HEK293 (cell line): ENCODE data around the gene BORCS5.

ENCODE experiments used
- ELK4 ChIP-seq: IDR thresholded peaks from 2 replicates; pipeline ENCODE4 v1.6.1; 2011; ENCODE audit warnings: mild to moderate bottlenecking, low read depth, low read length, borderline replicate concordance
- FEZF1 ChIP-seq: fragments of 450-650 bp; formaldehyde crosslinking; IDR thresholded peaks from 2 replicates; pipeline ENCODE4 v1.5.1; 2016; ENCODE audit warnings: missing biosample characterization, missing genetic modification characterization
- KLF8 ChIP-seq: fragments of 450-650 bp; formaldehyde crosslinking; IDR thresholded peaks from 2 replicates; pipeline ENCODE4 v1.5.1; 2016; ENCODE audit warnings: missing biosample characterization, missing genetic modification characterization
- PRDM2 ChIP-seq: fragments of 450-650 bp; formaldehyde crosslinking; IDR thresholded peaks from 2 replicates; pipeline ENCODE4 v1.5.1; 2016; ENCODE audit warnings: missing biosample characterization, missing genetic modification characterization, borderline replicate concordance
- ZIC2 ChIP-seq: fragments of 450-650 bp; formaldehyde crosslinking; IDR thresholded peaks from 2 replicates; pipeline ENCODE4 v1.5.1; 2016; ENCODE audit warnings: missing biosample characterization, missing genetic modification characterization
- ZNF211 ChIP-seq: fragments of 450-650 bp; formaldehyde crosslinking; IDR thresholded peaks from 2 replicates; pipeline ENCODE4 v1.5.1; 2016; ENCODE audit warnings: low read depth, missing biosample characterization, missing genetic modification characterization
- ZNF266 ChIP-seq: fragments of 450-650 bp; formaldehyde crosslinking; IDR thresholded peaks from 2 replicates; pipeline ENCODE4 v1.5.1; 2016; ENCODE audit warnings: missing biosample characterization, missing genetic modification characterization, low read depth
- ZNF335 ChIP-seq: fragments of 450-650 bp; formaldehyde crosslinking; conservative IDR thresholded peaks from 2 replicates; pipeline ENCODE4 v1.5.1; 2016; ENCODE audit warnings: missing biosample characterization, missing genetic modification characterization
- ZNF37A ChIP-seq: fragments of 450-650 bp; IDR thresholded peaks from 2 replicates; pipeline ENCODE4 v1.5.1; 2018; ENCODE audit warnings: missing biosample characterization, missing genetic modification characterization
- ZNF48 ChIP-seq: fragments of 450-650 bp; formaldehyde crosslinking; IDR thresholded peaks from 2 replicates; pipeline ENCODE4 v1.5.1; 2016; ENCODE audit warnings: missing biosample characterization, missing genetic modification characterization
- ZNF488 ChIP-seq: fragments of 450-650 bp; formaldehyde crosslinking; IDR thresholded peaks from 2 replicates; pipeline ENCODE4 v1.5.1; 2016; ENCODE audit warnings: missing biosample characterization, missing genetic modification characterization
- ZNF830 ChIP-seq: fragments of 450-650 bp; IDR thresholded peaks from 2 replicates; pipeline ENCODE4 v1.5.0; 2018; ENCODE audit warnings: missing biosample characterization, missing genetic modification characterization, low read depth, mild to moderate bottlenecking, moderate library complexity
- TF ChIP-seq, protein P1 (sequence below): fragments of 450-650 bp; formaldehyde crosslinking; IDR thresholded peaks from 2 replicates; pipeline ENCODE4 v1.5.0; 2017; ENCODE audit warnings: missing biosample characterization, missing genetic modification characterization, borderline replicate concordance
- TF ChIP-seq, protein P2 (sequence below): fragments of 450-650 bp; formaldehyde crosslinking; IDR thresholded peaks from 2 replicates; pipeline ENCODE4 v1.5.1; 2017; ENCODE audit warnings: missing biosample characterization, missing genetic modification characterization
- TF ChIP-seq, protein P3 (sequence below): fragments of 450-650 bp; formaldehyde crosslinking; IDR thresholded peaks from 2 replicates; pipeline ENCODE4 v1.5.1; 2017; ENCODE audit warnings: missing biosample characterization, missing genetic modification characterization
- TF ChIP-seq, protein P4 (sequence below): fragments of 450-650 bp; formaldehyde crosslinking; IDR thresholded peaks from 2 replicates; pipeline ENCODE4 v1.5.1; 2016; ENCODE audit warnings: missing biosample characterization, missing genetic modification characterization
- TF ChIP-seq, protein P5 (sequence below): fragments of 450-650 bp; formaldehyde crosslinking; IDR thresholded peaks from 2 replicates; pipeline ENCODE4 v1.5.1; 2016; ENCODE audit warnings: missing biosample characterization, missing genetic modification characterization, low read depth
- TF ChIP-seq, protein P6 (sequence below): fragments of 450-650 bp; formaldehyde crosslinking; IDR thresholded peaks from 2 replicates; pipeline ENCODE4 v1.5.1; 2017; ENCODE audit warnings: missing biosample characterization, missing genetic modification characterization

BORCS5 gene

DNA sequence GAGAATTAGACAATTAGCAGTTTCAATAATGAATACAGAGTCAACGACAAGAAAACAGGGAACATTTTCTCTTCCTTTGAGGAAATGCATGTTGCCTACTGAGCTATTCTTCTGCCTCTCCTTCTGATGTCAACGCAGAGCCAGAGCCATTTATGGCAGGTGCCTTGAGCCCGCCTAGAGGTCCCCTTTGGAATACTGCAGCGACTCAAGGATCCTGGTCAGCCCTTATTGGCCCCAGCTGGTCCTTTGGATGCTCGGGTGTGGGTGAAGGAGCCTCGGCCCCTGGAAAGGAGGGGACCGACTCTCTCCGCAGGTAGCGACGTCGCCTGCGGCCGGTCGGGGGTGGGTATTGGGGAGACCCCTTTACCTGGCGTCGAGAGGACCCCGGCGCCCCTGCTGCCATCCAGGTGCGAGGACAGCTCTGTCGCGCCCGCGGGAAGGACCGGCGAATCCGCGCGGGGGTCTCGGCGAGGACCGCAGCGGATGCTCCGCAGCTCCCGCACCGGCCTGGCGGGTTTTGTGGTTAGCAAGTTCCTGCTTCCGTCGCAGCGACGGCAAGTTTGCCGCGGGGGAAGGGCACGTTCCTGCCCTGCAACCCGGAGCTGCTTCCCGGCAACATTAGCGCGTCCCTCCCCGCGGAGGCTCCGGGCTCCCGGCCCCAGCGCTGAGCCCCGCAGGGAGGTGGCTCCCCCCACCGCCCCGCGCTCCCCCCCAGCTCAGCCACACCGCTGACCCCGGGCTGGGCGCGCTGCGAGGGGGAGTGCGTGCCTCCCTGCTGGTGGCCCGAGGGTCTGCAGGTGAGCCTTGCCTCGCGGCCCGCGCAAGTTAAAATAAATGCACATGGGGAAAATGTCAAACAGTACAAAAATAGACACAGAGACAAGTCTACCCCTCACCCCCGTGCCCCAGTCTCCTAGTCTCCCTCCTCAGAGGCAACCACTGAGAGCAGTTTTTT lies 6.9 kb upstream of the BORCS5 start, which contains the start of gene MANSC1 (continued):
- TF ChIP-seq, protein P1, sequence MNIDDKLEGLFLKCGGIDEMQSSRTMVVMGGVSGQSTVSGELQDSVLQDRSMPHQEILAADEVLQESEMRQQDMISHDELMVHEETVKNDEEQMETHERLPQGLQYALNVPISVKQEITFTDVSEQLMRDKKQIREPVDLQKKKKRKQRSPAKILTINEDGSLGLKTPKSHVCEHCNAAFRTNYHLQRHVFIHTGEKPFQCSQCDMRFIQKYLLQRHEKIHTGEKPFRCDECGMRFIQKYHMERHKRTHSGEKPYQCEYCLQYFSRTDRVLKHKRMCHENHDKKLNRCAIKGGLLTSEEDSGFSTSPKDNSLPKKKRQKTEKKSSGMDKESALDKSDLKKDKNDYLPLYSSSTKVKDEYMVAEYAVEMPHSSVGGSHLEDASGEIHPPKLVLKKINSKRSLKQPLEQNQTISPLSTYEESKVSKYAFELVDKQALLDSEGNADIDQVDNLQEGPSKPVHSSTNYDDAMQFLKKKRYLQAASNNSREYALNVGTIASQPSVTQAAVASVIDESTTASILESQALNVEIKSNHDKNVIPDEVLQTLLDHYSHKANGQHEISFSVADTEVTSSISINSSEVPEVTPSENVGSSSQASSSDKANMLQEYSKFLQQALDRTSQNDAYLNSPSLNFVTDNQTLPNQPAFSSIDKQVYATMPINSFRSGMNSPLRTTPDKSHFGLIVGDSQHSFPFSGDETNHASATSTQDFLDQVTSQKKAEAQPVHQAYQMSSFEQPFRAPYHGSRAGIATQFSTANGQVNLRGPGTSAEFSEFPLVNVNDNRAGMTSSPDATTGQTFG (tag by site-specific recombination): no peak
- TF ChIP-seq ZNF266 (tag by site-specific recombination) (no peak), KLF8 (tag by site-specific recombination) (peak; percentile 70; the same call in 1 of the 2 replicates), ZNF830 (tag by site-specific recombination) (no peak), FEZF1 (tag by site-specific recombination) (no peak; the same call in 1 of the 2 replicates), ZNF488 (tag by site-specific recombination) (no peak), ZNF211 (tag by site-specific recombination) (no peak), ZNF48 (tag by site-specific recombination) (no peak), PRDM2 (tag by site-specific recombination) (no peak; the same call in 1 of the 2 replicates), ZIC2 (peak; percentile 85), ZNF335 (peak; percentile 97), ZNF37A (tag by site-specific recombination) (no peak), ELK4 (no peak)
- TF ChIP-seq, protein P2, sequence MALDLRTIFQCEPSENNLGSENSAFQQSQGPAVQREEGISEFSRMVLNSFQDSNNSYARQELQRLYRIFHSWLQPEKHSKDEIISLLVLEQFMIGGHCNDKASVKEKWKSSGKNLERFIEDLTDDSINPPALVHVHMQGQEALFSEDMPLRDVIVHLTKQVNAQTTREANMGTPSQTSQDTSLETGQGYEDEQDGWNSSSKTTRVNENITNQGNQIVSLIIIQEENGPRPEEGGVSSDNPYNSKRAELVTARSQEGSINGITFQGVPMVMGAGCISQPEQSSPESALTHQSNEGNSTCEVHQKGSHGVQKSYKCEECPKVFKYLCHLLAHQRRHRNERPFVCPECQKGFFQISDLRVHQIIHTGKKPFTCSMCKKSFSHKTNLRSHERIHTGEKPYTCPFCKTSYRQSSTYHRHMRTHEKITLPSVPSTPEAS (tag by site-specific recombination): no peak
- TF ChIP-seq, protein P3, sequence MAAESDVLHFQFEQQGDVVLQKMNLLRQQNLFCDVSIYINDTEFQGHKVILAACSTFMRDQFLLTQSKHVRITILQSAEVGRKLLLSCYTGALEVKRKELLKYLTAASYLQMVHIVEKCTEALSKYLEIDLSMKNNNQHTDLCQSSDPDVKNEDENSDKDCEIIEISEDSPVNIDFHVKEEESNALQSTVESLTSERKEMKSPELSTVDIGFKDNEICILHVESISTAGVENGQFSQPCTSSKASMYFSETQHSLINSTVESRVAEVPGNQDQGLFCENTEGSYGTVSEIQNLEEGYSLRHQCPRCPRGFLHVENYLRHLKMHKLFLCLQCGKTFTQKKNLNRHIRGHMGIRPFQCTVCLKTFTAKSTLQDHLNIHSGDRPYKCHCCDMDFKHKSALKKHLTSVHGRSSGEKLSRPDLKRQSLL (tag by site-specific recombination): peak; percentile 100
- TF ChIP-seq, protein P4, sequence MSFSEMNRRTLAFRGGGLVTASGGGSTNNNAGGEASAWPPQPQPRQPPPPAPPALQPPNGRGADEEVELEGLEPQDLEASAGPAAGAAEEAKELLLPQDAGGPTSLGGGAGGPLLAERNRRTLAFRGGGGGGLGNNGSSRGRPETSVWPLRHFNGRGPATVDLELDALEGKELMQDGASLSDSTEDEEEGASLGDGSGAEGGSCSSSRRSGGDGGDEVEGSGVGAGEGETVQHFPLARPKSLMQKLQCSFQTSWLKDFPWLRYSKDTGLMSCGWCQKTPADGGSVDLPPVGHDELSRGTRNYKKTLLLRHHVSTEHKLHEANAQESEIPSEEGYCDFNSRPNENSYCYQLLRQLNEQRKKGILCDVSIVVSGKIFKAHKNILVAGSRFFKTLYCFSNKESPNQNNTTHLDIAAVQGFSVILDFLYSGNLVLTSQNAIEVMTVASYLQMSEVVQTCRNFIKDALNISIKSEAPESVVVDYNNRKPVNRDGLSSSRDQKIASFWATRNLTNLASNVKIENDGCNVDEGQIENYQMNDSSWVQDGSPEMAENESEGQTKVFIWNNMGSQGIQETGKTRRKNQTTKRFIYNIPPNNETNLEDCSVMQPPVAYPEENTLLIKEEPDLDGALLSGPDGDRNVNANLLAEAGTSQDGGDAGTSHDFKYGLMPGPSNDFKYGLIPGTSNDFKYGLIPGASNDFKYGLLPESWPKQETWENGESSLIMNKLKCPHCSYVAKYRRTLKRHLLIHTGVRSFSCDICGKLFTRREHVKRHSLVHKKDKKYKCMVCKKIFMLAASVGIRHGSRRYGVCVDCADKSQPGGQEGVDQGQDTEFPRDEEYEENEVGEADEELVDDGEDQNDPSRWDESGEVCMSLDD (tag by site-specific recombination): peak; percentile 68
- TF ChIP-seq, protein P5, sequence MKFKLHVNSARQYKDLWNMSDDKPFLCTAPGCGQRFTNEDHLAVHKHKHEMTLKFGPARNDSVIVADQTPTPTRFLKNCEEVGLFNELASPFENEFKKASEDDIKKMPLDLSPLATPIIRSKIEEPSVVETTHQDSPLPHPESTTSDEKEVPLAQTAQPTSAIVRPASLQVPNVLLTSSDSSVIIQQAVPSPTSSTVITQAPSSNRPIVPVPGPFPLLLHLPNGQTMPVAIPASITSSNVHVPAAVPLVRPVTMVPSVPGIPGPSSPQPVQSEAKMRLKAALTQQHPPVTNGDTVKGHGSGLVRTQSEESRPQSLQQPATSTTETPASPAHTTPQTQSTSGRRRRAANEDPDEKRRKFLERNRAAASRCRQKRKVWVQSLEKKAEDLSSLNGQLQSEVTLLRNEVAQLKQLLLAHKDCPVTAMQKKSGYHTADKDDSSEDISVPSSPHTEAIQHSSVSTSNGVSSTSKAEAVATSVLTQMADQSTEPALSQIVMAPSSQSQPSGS (tag by site-specific recombination): no peak
- TF ChIP-seq, protein P6, sequence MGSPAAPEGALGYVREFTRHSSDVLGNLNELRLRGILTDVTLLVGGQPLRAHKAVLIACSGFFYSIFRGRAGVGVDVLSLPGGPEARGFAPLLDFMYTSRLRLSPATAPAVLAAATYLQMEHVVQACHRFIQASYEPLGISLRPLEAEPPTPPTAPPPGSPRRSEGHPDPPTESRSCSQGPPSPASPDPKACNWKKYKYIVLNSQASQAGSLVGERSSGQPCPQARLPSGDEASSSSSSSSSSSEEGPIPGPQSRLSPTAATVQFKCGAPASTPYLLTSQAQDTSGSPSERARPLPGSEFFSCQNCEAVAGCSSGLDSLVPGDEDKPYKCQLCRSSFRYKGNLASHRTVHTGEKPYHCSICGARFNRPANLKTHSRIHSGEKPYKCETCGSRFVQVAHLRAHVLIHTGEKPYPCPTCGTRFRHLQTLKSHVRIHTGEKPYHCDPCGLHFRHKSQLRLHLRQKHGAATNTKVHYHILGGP (tag by site-specific recombination): no peak
